GM12864 (cell line): ENCODE measurements around the gene OGFOD2.
A peak's percentile ranks its signal among the peaks of the same experiment; 100 is the strongest.

Experiments used
- DNase-seq: peaks from one replicate; pipeline ENCODE4 v3.0.0-alpha.2; 2011; ENCODE audit warnings: low read depth
- H3K4me3 ChIP-seq: 2 replicates; pipeline ENCODE4 v1.5.1; 2011; ENCODE audit warnings: mild to moderate bottlenecking, low read depth, low read length, control low read depth
- CTCF ChIP-seq: IDR thresholded peaks from 2 replicates; pipeline ENCODE4 v1.5.1; 2011; ENCODE audit warnings: low read depth, mild to moderate bottlenecking, moderate library complexity, low read length, control low read depth, inconsistent platforms; ENCODE audit errors: missing control alignments

OGFOD2 gene

DNA sequence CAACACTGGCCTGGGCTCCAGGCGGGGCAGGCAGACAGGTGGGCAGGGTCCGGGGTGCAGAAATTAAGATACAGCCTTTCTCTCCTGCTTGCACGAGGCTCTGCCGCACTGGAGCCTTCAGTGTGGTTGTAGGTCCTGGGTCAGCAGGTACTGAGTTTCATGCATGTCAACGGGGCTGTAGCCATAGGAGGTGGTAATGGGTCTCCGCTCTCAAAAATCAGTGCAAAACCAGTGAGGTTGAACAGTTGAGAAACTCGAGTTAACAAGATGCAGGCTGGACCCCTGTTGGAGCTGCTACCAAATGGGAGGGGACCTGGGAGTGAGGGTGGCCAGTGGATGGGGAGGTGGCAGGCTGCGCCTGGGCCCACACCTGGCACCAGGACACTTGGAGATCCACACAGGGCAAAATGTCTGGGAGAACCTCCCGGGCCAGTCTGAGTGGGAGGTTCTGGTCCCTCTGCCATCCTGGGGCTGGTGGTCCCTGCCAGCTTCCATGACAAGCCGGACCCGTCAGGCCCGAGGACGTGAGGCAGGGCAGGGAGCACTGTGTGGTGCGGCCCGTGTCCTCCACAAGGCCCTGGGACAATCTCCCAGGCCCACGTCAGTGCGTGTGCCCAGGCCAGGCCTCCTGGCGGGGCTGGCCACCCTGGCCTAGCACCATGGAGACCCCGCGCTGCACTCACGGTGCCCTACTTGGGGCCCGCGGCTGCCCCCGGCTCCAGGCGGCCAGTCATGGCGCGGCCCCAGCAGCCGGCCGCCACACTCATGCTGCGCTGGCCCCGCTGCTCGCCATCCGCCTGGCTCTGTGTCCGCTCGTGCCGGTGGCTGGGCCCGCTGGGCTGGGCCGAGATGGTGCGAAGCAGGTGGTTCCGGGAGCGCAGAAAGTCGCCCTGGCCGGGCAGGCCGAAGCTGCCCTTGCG lies 10.6 kb downstream of the OGFOD2 start:
- DNase-seq = no peak
- H3K4me3 ChIP-seq = no peak overlapping the region
- no peak for TF ChIP-seq CTCF

- H3K4me3 ChIP-seq = no peak overlapping the region
- DNase-seq = no peak
- no peak for TF ChIP-seq CTCF
These were observed 11.3 kb downstream of the OGFOD2 start for GRCh38 chr12:122986258-122986871.

DNA sequence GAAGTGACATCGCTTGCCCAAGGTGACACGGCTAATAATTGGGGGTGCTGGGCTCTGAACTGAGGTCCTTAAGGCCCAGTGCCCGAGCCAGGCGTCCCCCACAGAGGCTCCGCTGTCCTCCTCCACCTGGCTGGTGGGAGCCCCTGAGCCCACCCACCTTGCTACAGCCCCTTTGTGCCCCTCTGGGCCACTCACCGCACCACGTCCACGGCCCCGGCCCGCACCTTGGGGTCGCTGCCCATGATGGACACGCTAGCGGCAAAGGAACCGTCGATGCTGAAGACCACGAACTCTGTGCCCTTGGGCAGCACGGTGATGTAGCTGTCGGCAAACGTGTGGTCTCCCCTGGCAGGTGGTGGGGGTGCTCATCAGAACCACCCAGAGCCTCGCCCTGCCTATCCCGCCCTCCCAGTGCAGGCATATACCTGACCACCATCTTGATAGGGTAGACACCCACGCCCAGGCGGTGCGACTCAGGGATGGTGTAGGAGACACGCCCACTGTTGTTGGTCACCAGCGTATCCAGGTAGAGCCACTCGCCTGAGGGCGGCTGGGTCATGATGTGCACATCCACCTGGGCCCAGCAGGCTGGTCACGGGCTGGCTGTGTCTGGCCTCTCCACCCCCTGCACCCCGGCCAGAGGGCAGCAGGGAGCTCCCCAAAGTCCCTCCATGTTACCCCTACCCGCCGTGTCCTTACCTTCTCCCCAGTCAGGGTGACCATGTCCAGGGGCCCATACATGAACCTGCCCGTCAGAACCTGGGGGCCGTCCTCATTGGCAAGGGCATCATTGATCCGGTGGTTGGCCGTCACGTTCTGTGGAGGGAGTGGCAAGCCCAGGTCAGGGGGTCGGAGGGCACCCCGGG lies 12.3 kb downstream of the OGFOD2 start:
- no peak overlapping the region for H3K4me3 ChIP-seq
- DNase-seq = no peak
- TF ChIP-seq CTCF = no peak

DNA sequence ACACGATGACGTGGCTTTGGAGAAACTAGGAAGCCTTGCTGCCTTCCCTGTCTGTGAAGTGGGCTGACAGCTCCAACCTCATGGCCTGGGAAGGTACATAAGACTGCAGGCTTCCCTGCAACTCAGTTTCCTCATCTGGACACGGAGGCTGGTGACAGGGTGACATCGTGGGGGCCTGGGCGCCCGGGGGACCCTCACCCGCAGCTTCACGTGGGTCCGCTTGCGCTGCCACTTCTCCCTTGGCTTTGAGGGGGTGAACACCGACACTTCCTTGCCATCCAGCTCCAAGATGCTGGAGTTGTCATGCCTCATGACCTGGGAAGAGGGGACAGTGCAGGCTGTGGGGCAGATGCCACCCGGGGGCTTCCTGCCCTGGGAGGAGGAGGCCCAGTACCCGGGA lies 13.0 kb downstream of the OGFOD2 start:
- H3K4me3 ChIP-seq = no peak overlapping the region
- no peak for DNase-seq
- TF ChIP-seq CTCF = no peak

DNA sequence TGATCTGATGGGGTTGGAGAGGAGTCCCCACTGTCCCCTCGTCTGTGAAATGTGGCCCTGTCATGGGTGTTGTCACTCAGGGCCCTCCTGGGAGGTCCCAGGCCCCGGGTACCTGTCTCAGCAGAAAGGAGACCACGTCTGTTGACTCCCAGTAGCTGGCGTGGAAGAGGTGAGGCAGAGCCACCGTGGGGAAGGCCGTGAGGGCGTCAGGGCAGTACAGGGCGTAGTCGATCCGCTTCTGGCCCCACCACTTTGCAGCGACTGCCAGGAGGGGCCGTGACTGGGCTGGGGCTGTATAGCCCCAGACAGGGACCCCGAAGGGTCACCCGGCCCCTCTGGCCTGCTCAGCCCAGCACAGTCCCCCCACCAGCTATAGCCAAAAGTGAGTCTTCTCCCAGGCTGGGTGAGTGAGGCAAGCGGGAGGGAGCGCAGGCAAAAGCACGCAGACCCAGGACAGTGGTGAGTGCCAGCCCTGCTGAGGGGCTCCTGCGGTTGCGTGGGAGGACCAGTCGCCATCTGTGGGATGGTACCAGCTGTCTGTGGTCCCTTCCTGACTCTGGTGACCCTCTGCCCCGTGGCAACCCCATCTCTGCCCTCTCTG lies 13.7 kb downstream of the OGFOD2 start:
- no peak for TF ChIP-seq CTCF
- DNase-seq = no peak
- H3K4me3 ChIP-seq = no peak overlapping the region

DNA sequence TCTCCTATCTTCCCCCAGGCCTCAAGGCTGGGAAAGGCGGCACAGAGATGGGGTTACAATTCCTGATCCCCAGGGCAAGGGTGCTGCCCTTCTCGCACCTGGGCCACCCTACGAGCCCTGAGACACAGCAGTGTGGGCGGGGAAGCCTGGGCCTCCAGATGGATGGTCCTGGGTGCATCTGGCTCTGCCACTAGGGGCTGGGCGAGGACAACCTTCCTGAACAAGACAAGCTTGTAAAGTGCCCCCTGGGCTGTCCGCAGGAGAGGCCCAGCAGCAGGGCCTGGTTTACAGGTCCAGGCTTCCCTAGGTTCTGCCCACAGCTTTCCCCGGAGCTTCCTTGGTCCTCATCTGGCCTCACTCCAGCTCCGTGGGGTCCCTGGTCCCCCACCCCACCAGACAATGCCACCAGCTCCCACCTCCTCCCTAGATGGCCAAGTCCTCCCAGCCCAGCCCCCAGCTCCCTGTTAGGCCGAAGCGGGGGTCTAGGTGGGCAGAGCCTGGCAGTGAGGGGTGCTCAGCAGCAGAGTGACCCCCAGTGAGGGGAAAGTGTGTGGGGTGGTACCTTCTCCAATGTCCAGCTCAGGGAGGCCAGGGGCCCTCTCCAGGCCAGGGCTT lies 14.3 kb downstream of the OGFOD2 start:
- peak; percentile 9 for TF ChIP-seq CTCF
- no peak overlapping the region for H3K4me3 ChIP-seq
- no peak for DNase-seq
